ENCODE results near the gene MAP3K15. TPM values are rescaled to one million over a fixed set of nuclear protein-coding genes. Genes with fewer than 3 reads are reported as not detected.

The MAP3K15 gene
- total RNA-seq, 1 experiment from 2014 or later = 1.3 TPM

- Histone ChIP-seq H2AFZ (ENCODE audit: low read depth, low read length, poor library complexity, severe bottlenecking) (no peak overlapping the region), H3K79me2 (ENCODE audit: insufficient read depth, low read length) (no peaks in the 10 kb centered on the region), H3K4me3 (replicated peaks in 1 of 2; ENCODE audit: low read depth in 1 of 2, low read length in 2 of 2) (no peak overlapping the region), H3K27me3 (ENCODE audit: insufficient read depth, low read length) (no peaks in the 10 kb centered on the region), H3K36me3 (ENCODE audit: control insufficient read depth in 1 of 2, insufficient read depth in 2 of 2, low read length in 2 of 2) (no peaks in the 10 kb centered on the region), H3K4me2 (ENCODE audit: low read length) (no peak overlapping the region), H4K20me1 (ENCODE audit: insufficient read depth) (no peaks in the 10 kb centered on the region), H3K9me3 (ENCODE audit: control insufficient read depth in 1 of 2, insufficient read depth in 1 of 2, low read depth in 1 of 2, low read length in 2 of 2) (peaks cover 0 to 6% of the 10 kb centered on the region in 2 experiments; a peak in 1 of 4 replicates), H3K4me1 (ENCODE audit: control insufficient read depth in 1 of 2, insufficient read depth in 2 of 2, low read length in 2 of 2) (no peaks in the 10 kb centered on the region), H3K9ac (ENCODE audit: low read length) (no peak overlapping the region), H3K27ac (ENCODE audit: low read depth, low read length) (no peak overlapping the region), H3K9me2 (ENCODE audit: insufficient read depth) (no peaks in the 10 kb centered on the region)
- RAD21 ChIA-PET (ENCODE audit: low non-redundant PET in 1 of 2, low total read pairs in 2 of 2, uncharacterized antibody in 2 of 2, unreplicated experiment in 2 of 2) = interaction anchor here in 1 of 2 experiments (1.4 kb wide), 1 partner anchor 295 kb away, joined by 4 read pairs; no protein-coding TSS in a partner anchor
- intact Hi-C loops (cut with micrococcal nuclease) = loop anchor here (1.0 to 10.0 kb wide), 5 partner anchors 318 to 1590 kb away; no protein-coding TSS in a partner anchor
- TF ChIP-seq MAX (IDR thresholded peaks at IDR 0.05) (no peak), SP1 (IDR thresholded peaks at IDR 0.05; ENCODE audit: low read depth) (no peak), REST (IDR thresholded peaks at IDR 0.05; ENCODE audit: low read depth) (no peak), POLR2AphosphoS5 (IDR thresholded peaks at IDR 0.05; ENCODE audit: low read depth, low read length) (no peak), ZNF274 (IDR thresholded peaks at IDR 0.05; ENCODE audit: low read depth, low read length) (no peak), CTCF (IDR thresholded peaks at IDR 0.05 in 2 of 3, conservative IDR thresholded peaks at IDR 0.05 in 1 of 3; ENCODE audit: borderline replicate concordance in 1 of 3, insufficient read depth in 1 of 3, low read depth in 2 of 3, low read length in 2 of 3) (peak; percentile 47 to 97 (median 70)), ZBTB33 (IDR thresholded peaks at IDR 0.05; ENCODE audit: extremely low read depth, insufficient replicate concordance, low read length) (no peak), EGR1 (IDR thresholded peaks at IDR 0.05; ENCODE audit: low read depth) (no peak), RAD21 (IDR thresholded peaks at IDR 0.05; ENCODE audit: low read depth) (peak; percentile 46), JUND (IDR thresholded peaks at IDR 0.05) (no peak), ELF1 (IDR thresholded peaks at IDR 0.05; ENCODE audit: borderline replicate concordance, low read depth) (no peak), ATF3 (IDR thresholded peaks at IDR 0.05) (no peak), YY1 (IDR thresholded peaks at IDR 0.05; ENCODE audit: extremely low read depth, insufficient replicate concordance, low read depth, low read length) (no peak), TCF7L2 (IDR thresholded peaks at IDR 0.05; ENCODE audit: borderline replicate concordance, extremely low read depth, insufficient read depth, insufficient read length) (no peak), SIN3A (IDR thresholded peaks at IDR 0.05; ENCODE audit: low read depth) (no peak)
- BruUV-seq (replicated peaks) = no TSS peak
- CTCF ChIA-PET = interaction anchor here (0.7 to 1.3 kb wide), 4 partner anchors 10 to 939 kb away, joined by 3 to 11 read pairs (median 7); no protein-coding TSS in a partner anchor
- POLR2A ChIA-PET = no interaction called here
- ATAC-seq (peak; percentile 49), DNase-seq (ENCODE audit: low read depth, low spot score) (peak; percentile 40)
Measured at GRCh38 chrX:19334945-19335626, 180.2 kb downstream of the MAP3K15 start.

All from HCT116 (cell line).